Measurements from ENCODE around the gene TUSC2. TPM values are rescaled to one million over a fixed set of nuclear protein-coding genes. Genes with fewer than 3 reads are reported as not detected.
A peak's percentile ranks its signal among the peaks of the same experiment; 100 is the strongest.

Gene TUSC2
- total and polyA plus RNA-seq, 2 donors (not counting 1 experiment from before 2014, with no cell fraction given): 28.2 to 29.3 TPM

DNA sequence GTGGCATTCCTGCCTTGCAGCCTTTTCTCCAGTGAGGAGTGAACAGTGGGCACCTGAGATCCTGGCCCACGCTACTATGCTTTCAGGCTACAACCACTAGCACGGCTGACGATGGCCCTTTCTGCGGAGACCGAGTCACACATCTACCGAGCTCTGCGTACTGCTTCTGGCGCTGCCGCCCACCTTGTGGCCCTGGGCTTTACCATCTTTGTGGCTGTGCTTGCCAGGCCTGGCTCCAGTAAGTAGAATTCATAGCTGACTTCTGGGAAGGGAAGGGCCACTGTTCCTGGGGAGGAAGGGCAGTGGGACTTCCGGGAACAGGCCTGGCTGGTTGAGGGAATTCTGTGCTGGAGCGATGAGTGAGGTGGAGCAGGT, 23.3 kb upstream of the TUSC2 start:
- Histone ChIP-seq H3K79me2 (ENCODE audit: control insufficient read depth, insufficient read depth, low read length) (peaks cover 73% of the 10 kb centered on the region), H3K9ac (ENCODE audit: low read length) (peak overlapping the region; percentile 99), H3K4me1 (ENCODE audit: control insufficient read depth in 2 of 2, insufficient read depth in 2 of 2, low read length in 2 of 2) (peaks cover 23 to 41% of the 10 kb centered on the region in 2 donors), H3K9me3 (ENCODE audit: control extremely low read depth in 1 of 3, control insufficient read depth in 2 of 3, insufficient read depth in 1 of 3, low read length in 2 of 3) (no peaks in the 10 kb centered on the region), H4K20me1 (ENCODE audit: control insufficient read depth, insufficient read depth, low read length, poor library complexity, severe bottlenecking) (peaks cover 68% of the 10 kb centered on the region), H3K4me2 (replicated peaks; ENCODE audit: low read depth, low read length, poor library complexity, severe bottlenecking) (peak overlapping the region; percentile 99), H2AFZ (ENCODE audit: insufficient read depth, low read depth, low read length, poor library complexity, severe bottlenecking) (peak overlapping the region; percentile 94), H3K27ac (ENCODE audit: low read length in 2 of 2) (peak overlapping the region; percentile 85 to 93), H3K4me3 (ENCODE audit: control extremely low read depth in 1 of 5, extremely low read depth in 1 of 5, insufficient read depth in 1 of 5, low read depth in 2 of 5, low read length in 4 of 5) (peak overlapping the region; percentile 71 to 98 (median 91)), H3K27me3 (replicated peaks in 1 of 4; ENCODE audit: control extremely low read depth in 1 of 4, control insufficient read depth in 3 of 4, insufficient read depth in 4 of 4, low read length in 3 of 4) (no peaks in the 10 kb centered on the region), H3K36me3 (replicated peaks in 1 of 2; ENCODE audit: control extremely low read depth in 1 of 2, control insufficient read depth in 1 of 2, extremely low read depth in 1 of 2, insufficient read depth in 2 of 2, low read length in 1 of 2) (peaks cover 5 to 58% of the 10 kb centered on the region in 2 experiments)
- TF ChIP-seq, protein P1, sequence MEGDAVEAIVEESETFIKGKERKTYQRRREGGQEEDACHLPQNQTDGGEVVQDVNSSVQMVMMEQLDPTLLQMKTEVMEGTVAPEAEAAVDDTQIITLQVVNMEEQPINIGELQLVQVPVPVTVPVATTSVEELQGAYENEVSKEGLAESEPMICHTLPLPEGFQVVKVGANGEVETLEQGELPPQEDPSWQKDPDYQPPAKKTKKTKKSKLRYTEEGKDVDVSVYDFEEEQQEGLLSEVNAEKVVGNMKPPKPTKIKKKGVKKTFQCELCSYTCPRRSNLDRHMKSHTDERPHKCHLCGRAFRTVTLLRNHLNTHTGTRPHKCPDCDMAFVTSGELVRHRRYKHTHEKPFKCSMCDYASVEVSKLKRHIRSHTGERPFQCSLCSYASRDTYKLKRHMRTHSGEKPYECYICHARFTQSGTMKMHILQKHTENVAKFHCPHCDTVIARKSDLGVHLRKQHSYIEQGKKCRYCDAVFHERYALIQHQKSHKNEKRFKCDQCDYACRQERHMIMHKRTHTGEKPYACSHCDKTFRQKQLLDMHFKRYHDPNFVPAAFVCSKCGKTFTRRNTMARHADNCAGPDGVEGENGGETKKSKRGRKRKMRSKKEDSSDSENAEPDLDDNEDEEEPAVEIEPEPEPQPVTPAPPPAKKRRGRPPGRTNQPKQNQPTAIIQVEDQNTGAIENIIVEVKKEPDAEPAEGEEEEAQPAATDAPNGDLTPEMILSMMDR (IDR thresholded peaks at IDR 0.05): no peak
- TF ChIP-seq EZH2 (IDR thresholded peaks at IDR 0.05; ENCODE audit: borderline replicate concordance, insufficient read depth, low read depth, low read length, poor library complexity, severe bottlenecking): no peak
- WGBS (ENCODE audit: insufficient coverage): 84% methylated on average over 11 of the region's 11 CpGs
- Mint-ChIP-seq H3K4me3 (peak overlapping the region; percentile 99), H3K9me3 (ENCODE audit: insufficient read depth) (no peaks in the 10 kb centered on the region), H3K27ac (peak overlapping the region; percentile 100), H3K27me3 (no peaks in the 10 kb centered on the region), H3K4me1 (peaks cover 51% of the 10 kb centered on the region)
- ChIA-PET POLR2A (interaction anchor here (0.6 to 7.4 kb wide), 9 partner anchors 8 to 997 kb away, joined by 4 to 96 read pairs (median 9); partner anchors contain the start of genes C3orf18, HEMK1, HYAL3 and NAA80), CTCF (interaction anchor here (1.0 to 5.3 kb wide), 10 partner anchors 10 to 264 kb away, joined by 3 to 104 read pairs (median 8); partner anchors contain the start of genes HYAL3, NAA80, RASSF1 and TUSC2)
- intact Hi-C loops (cut with micrococcal nuclease): loop anchor here (1.0 to 2.0 kb wide), 4 partner anchors 8 to 59 kb away; partner anchors contain the start of genes IFRD2 and TMEM115
- DNase-seq: no peak
- no peak for ATAC-seq (ENCODE audit: low read depth)
